ENCODE data around the gene ARHGAP22.
"Not testable (repeated sequence)": the region's sequence is repeated elsewhere in the genome, so short reads cannot be mapped to it uniquely, and the experiment has no call there.

ARHGAP22 gene

GRCh38 chr10:48604991-48605508 is at the start of gene ARHGAP22:
TSS of gene ARHGAP22 (minus strand) at chr10:48605073. CDS start at chr10:48604796, 277 bp downstream.
- no peak for DNase-seq

GRCh38 chr10:48653944-48654698 is 49.2 kb upstream of the ARHGAP22 start:
- no peak for DNase-seq

GRCh38 chr10:48653347-48653746 is 48.5 kb upstream of the ARHGAP22 start:
- DNase-seq = no peak

- DNase-seq = no peak
Observed at GRCh38 chr10:48652344-48652743, 47.5 kb upstream of the ARHGAP22 start.

- no peak for DNase-seq
Observed at GRCh38 chr10:48651839-48652238, 47.0 kb upstream of the ARHGAP22 start.

- DNase-seq = no peak
Observed at GRCh38 chr10:48651293-48651692, 46.4 kb upstream of the ARHGAP22 start.

- DNase-seq = no peak
Observed at GRCh38 chr10:48649349-48649944, 44.6 kb upstream of the ARHGAP22 start.

GRCh38 chr10:48648172-48648942 is 43.5 kb upstream of the ARHGAP22 start:
- no peak for DNase-seq

- DNase-seq = not testable (repeated sequence)
Observed at GRCh38 chr10:48647073-48647472, 42.2 kb upstream of the ARHGAP22 start.

GRCh38 chr10:48645600-48645999 is 40.7 kb upstream of the ARHGAP22 start:
- DNase-seq = no peak

GRCh38 chr10:48641099-48641690 is 36.3 kb upstream of the ARHGAP22 start:
- DNase-seq = not testable (repeated sequence)

GRCh38 chr10:48640326-48640725 is 35.5 kb upstream of the ARHGAP22 start:
- DNase-seq = no peak

GRCh38 chr10:48639632-48640031 is 34.8 kb upstream of the ARHGAP22 start:
- DNase-seq = no peak

GRCh38 chr10:48638739-48639527 is 34.1 kb upstream of the ARHGAP22 start:
- DNase-seq = no peak

- DNase-seq = no peak
Observed at GRCh38 chr10:48638158-48638557, 33.3 kb upstream of the ARHGAP22 start.

- DNase-seq = no peak
Observed at GRCh38 chr10:48636901-48637300, 32.0 kb upstream of the ARHGAP22 start.

- no peak for DNase-seq
Observed at GRCh38 chr10:48636231-48636630, 31.4 kb upstream of the ARHGAP22 start.

- DNase-seq = no peak
Observed at GRCh38 chr10:48634984-48635557, 30.2 kb upstream of the ARHGAP22 start.

- DNase-seq = no peak
Observed at GRCh38 chr10:48634198-48634983, 29.5 kb upstream of the ARHGAP22 start.

GRCh38 chr10:48633381-48634197 is 28.7 kb upstream of the ARHGAP22 start:
- no peak for DNase-seq
